Dermis microvascular lymphatic vessel endothelial cell (primary cell): Measurements from ENCODE around the gene SERGEF. TPM values are rescaled to one million over a fixed set of nuclear protein-coding genes. Genes with fewer than 3 reads are reported as not detected.

Experiments used
- DNase-seq, 2 donors: peaks; one replicate each; pipeline versions ENCODE4 v3.0.0 to v3.0.0-alpha.2; 2010; ENCODE audit warnings: low read depth in 2 of 2
- total RNA-seq: library from RNA; depleted of rRNA; stranded (reverse); fragments of >200 nt; gene quantifications from 2 replicates; pipeline ENCODE4 v1.2.1, GENCODE V29; 2014

Gene SERGEF
- total RNA-seq, 1 donor from 2014 or later, result 18.7 TPM

GRCh38 chr11:17750801-17751165 lies 262.1 kb downstream of the SERGEF start:
- DNase-seq, result no peak

GRCh38 chr11:17750013-17750800 lies 262.6 kb downstream of the SERGEF start:
- no peak for DNase-seq

GRCh38 chr11:17748761-17749721 lies 263.8 kb downstream of the SERGEF start:
- no peak for DNase-seq

- no peak for DNase-seq
Measured at GRCh38 chr11:17748044-17748443, 264.8 kb downstream of the SERGEF start.

GRCh38 chr11:17747131-17747955 lies 265.5 kb downstream of the SERGEF start:
- DNase-seq, result no peak

- no peak for DNase-seq
Measured at GRCh38 chr11:17746096-17746495, 266.8 kb downstream of the SERGEF start.

GRCh38 chr11:17745023-17745772 lies 267.6 kb downstream of the SERGEF start:
- DNase-seq, result no peak

GRCh38 chr11:17744151-17744940 lies 268.5 kb downstream of the SERGEF start:
- DNase-seq, result no peak

- DNase-seq, result no peak
Measured at GRCh38 chr11:17743808-17744119, 269.1 kb downstream of the SERGEF start.

GRCh38 chr11:17743026-17743807 lies 269.6 kb downstream of the SERGEF start:
- no peak for DNase-seq

- no peak for DNase-seq
Measured at GRCh38 chr11:17742019-17742418, 270.8 kb downstream of the SERGEF start.

- no peak for DNase-seq
Measured at GRCh38 chr11:17741487-17741886, 271.4 kb downstream of the SERGEF start.

GRCh38 chr11:17740649-17741235 lies 272.1 kb downstream of the SERGEF start:
- no peak for DNase-seq

- DNase-seq, result no peak
Measured at GRCh38 chr11:17739945-17740338, 272.9 kb downstream of the SERGEF start.

GRCh38 chr11:17738151-17738973 lies 274.5 kb downstream of the SERGEF start:
- DNase-seq, result no peak
